ENCODE data around the gene CYP2D6. TPM values are rescaled to one million over a fixed set of nuclear protein-coding genes. Genes with fewer than 3 reads are reported as not detected.
A peak's percentile ranks its signal among the peaks of the same experiment; 100 is the strongest.

The CYP2D6 gene
- total RNA-seq, 4 donors from 2014 or later: 0.35 to 1.5 (median 1.2) TPM

- H3K4me1 ChIP-seq: peaks cover 0 to 58% (median 17%) of the 10 kb centered on the region in 3 donors
Observed at GRCh38 chr22:42086051-42086450, 44.6 kb downstream of the CYP2D6 start.

GRCh38 chr22:42084874-42085273, 45.7 kb downstream of the CYP2D6 start:
- H3K27ac ChIP-seq: no peak overlapping the region
- peaks cover 14 to 58% (median 20%) of the 10 kb centered on the region in 3 donors for H3K36me3 ChIP-seq
- WGBS, 2 donors: 88 to 94% methylated on average over 6 to 8 of the region's 8 CpGs
- no peak overlapping the region for H3K4me3 ChIP-seq
- DNase-seq: no peak
- TF ChIP-seq, protein P1, sequence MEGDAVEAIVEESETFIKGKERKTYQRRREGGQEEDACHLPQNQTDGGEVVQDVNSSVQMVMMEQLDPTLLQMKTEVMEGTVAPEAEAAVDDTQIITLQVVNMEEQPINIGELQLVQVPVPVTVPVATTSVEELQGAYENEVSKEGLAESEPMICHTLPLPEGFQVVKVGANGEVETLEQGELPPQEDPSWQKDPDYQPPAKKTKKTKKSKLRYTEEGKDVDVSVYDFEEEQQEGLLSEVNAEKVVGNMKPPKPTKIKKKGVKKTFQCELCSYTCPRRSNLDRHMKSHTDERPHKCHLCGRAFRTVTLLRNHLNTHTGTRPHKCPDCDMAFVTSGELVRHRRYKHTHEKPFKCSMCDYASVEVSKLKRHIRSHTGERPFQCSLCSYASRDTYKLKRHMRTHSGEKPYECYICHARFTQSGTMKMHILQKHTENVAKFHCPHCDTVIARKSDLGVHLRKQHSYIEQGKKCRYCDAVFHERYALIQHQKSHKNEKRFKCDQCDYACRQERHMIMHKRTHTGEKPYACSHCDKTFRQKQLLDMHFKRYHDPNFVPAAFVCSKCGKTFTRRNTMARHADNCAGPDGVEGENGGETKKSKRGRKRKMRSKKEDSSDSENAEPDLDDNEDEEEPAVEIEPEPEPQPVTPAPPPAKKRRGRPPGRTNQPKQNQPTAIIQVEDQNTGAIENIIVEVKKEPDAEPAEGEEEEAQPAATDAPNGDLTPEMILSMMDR (IDR thresholded peaks at IDR 0.05): no peak
- no peak for TF ChIP-seq POLR2A (IDR thresholded peaks at IDR 0.05)
- intact Hi-C loops (cut with DNase I): no loop called here
- no peaks in the 10 kb centered on the region for H3K27me3 ChIP-seq
- peaks cover 5 to 65% (median 23%) of the 10 kb centered on the region in 3 donors for H3K4me1 ChIP-seq
- H3K9me3 ChIP-seq: no peaks in the 10 kb centered on the region

More at GRCh38 chr22:42086051-42086450, 44.6 kb downstream of the CYP2D6 start:
- H3K4me3 ChIP-seq: no peak overlapping the region
- H3K9me3 ChIP-seq: no peaks in the 10 kb centered on the region
- no peak for DNase-seq
- peaks cover 14 to 58% (median 20%) of the 10 kb centered on the region in 3 donors for H3K36me3 ChIP-seq
- no peaks in the 10 kb centered on the region for H3K27me3 ChIP-seq
- no peak overlapping the region for H3K27ac ChIP-seq
- TF ChIP-seq, protein P1 (IDR thresholded peaks at IDR 0.05): no peak
- no peak for TF ChIP-seq POLR2A (IDR thresholded peaks at IDR 0.05)
- intact Hi-C loops (cut with DNase I): no loop called here
- WGBS, 2 donors: 65 to 67% methylated on average over 6 of the region's 6 CpGs

GRCh38 chr22:42083119-42083518, 47.5 kb downstream of the CYP2D6 start:
- no peak overlapping the region for H3K27ac ChIP-seq
- H3K36me3 ChIP-seq: peaks cover 14 to 62% (median 20%) of the 10 kb centered on the region in 3 donors
- TF ChIP-seq, protein P1 (IDR thresholded peaks at IDR 0.05): no peak
- TF ChIP-seq POLR2A (IDR thresholded peaks at IDR 0.05): no peak
- peaks cover 14 to 62% (median 23%) of the 10 kb centered on the region in 3 donors for H3K4me1 ChIP-seq
- no peak overlapping the region for H3K4me3 ChIP-seq
- intact Hi-C loops (cut with DNase I): no loop called here
- no peak for DNase-seq
- WGBS, 2 donors: 93 to 100% methylated on average over 3 to 4 of the region's 4 CpGs
- no peaks in the 10 kb centered on the region for H3K27me3 ChIP-seq
- no peaks in the 10 kb centered on the region for H3K9me3 ChIP-seq

- no peak for DNase-seq
- peaks cover 7 to 61% (median 15%) of the 10 kb centered on the region in 3 donors for H3K36me3 ChIP-seq
- H3K27ac ChIP-seq: peak overlapping the region; percentile 98 to 100 (median 100)
- TF ChIP-seq, protein P1 (IDR thresholded peaks at IDR 0.05): no peak
- no peak for TF ChIP-seq POLR2A (IDR thresholded peaks at IDR 0.05)
- H3K9me3 ChIP-seq: no peaks in the 10 kb centered on the region
- intact Hi-C loops (cut with DNase I): no loop called here
- peaks cover 17 to 62% (median 25%) of the 10 kb centered on the region in 3 donors for H3K4me1 ChIP-seq
- WGBS, 2 donors: 1 to 5% methylated on average over 13 to 14 of the region's 14 CpGs
- no peaks in the 10 kb centered on the region for H3K27me3 ChIP-seq
- H3K4me3 ChIP-seq: peak overlapping the region; percentile 62 to 89 (median 75)
Observed at GRCh38 chr22:42080287-42080686, 50.3 kb downstream of the CYP2D6 start.

DNA sequence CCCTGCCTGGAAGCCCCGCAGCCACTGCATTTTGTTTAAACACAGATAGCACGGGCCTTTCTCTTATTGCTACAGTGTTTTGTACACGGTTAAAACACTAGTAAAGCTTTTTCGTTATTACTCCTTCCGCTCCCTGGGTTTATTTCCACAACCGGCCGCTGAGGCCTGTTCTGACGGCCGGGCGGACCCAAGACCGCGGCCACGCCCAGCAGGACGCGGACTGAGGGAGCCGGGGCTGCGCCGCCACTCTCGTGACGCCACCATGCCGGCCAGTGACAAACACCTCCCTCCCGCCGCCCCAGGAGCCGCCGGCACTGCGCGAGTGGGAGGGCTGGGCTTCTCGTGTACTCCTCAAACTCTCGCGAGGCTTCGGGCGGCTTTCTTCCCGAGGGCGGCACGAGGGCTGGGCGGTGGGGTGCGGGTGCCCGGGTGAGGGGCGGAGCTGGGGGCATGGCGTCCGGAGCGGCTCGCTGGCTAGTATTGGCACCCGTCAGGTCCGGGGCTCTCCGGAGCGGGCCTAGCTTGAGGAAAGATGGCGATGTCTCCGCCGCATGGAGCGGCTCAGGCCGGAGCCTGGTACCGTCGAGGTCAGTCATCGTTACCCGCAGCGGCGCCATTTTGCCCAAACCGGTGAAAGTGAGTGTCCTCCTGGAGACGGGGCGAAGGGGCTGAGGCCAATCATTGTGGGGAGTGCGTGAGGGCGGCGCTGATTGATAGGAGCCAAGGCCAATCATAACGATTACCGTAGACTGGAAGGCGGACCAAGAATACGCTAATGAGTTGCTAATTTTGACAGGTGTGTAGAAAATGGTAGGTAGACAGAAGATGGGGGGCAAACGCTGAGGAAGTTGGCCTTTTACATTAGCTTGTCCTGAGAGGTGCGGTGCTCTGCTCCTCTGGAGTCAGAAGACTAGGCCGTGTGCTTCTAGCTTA, 51.0 kb downstream of the CYP2D6 start, which contains the start of gene SMDT1:
SMDT1 (plus strand) TSS at position 382 of the 933 bp plus-strand sequence; CDS start at position 451, 69 bp downstream.
- H3K27me3 ChIP-seq: no peaks in the 10 kb centered on the region
- peak within 1 kb of the TSS; percentile 98 to 100 (median 100) for H3K27ac ChIP-seq
- intact Hi-C loops (cut with DNase I): no loop called here
- WGBS, 2 donors: 0 to 1% methylated on average over 20 to 33 of the region's 71 CpGs
- peaks cover 5 to 54% (median 15%) of the 10 kb centered on the region in 3 donors for H3K36me3 ChIP-seq
- H3K9me3 ChIP-seq: no peaks in the 10 kb centered on the region
- peak in 3 of 4 donors; percentile 80 to 94 (median 92) for TF ChIP-seq POLR2A (IDR thresholded peaks at IDR 0.05)
- TF ChIP-seq, protein P1 (IDR thresholded peaks at IDR 0.05): peak in 1 of 6 experiments; percentile 7
- H3K4me3 ChIP-seq: peak within 1 kb of the TSS; percentile 62 to 89 (median 75)
- peak; percentile 96 for DNase-seq
- peaks cover 24 to 69% (median 31%) of the 10 kb centered on the region in 3 donors for H3K4me1 ChIP-seq

Data from esophagus squamous epithelium (tissue), 5 donors.